GM19372 (cell line): ENCODE measurements around the gene GGACT.
"Not testable (repeated sequence)": the region's sequence is repeated elsewhere in the genome, so short reads cannot be mapped to it uniquely, and the experiment has no call there.

Experiments used
- ATAC-seq: cut with Tn5 transposase; IDR thresholded peaks from one replicate; pipeline ENCODE4 v1.9.1; 2021; ENCODE audit warnings: mild to moderate bottlenecking, low read depth, moderate library complexity; ENCODE audit not compliant: unreplicated experiment

Gene GGACT

DNA sequence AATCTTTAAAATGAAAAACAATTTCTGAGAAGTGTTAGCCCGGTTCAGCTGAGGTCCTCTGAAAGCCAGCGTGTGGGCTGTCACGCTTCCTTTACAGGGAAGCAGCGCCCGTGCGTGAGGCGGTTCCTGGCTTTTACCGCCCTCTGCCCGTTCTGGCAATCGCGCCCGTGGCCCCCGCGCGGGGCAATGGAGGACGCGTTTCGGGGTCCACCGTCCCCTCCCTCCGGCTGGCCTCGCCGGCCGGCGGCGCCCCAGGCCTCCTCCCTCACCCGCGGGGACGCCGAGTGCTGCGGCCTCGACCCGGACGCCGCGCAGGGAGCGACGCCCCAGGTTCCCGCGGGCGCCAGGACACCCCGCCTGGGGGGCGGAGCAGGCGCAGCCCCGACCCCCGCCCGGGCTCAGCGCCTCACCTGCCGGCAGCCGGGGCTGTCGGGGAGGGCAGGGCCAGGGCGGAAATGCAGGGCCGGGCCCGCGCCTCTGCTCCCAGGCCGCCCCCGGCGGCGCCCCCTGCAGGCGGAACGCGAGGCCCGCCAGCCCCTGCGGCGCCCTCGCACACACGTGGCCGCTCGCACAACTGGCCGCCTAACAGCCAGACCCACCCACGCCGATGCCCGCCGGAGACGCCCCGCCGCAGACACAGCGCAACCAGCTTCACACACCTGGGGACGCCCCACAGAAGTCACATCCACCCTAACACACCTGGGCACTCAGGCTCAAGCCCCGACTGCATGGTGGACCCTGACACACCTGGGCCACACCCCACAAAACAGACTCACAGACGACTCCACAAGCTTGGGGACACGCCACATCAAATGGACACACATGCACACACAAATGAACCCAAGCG, at the start of gene GGACT:
GGACT (minus strand) TSS at position 459 of the 847 bp plus-strand sequence. CDS start 56,198 bp downstream, outside the sequence.
- peak; percentile 98 for ATAC-seq

DNA sequence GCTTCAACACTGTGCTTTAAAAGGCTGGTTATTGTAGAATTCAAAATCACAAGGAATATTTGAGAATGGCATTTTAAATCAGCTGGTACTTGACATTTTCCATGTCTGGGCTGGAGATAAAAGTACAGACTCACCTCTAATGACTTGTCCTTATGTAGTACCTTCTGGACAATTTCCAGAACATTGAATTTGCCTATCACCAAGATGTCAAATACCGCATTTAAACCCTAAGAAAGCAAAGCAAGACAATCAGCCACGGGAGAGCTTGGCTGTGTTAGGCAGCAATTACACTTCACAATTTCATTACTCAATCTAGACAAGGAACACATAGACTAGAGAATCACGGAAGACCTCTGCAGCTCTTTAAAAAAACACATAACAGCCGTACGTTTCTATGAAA, 49.2 kb upstream of the GGACT start:
- no peak for ATAC-seq

DNA sequence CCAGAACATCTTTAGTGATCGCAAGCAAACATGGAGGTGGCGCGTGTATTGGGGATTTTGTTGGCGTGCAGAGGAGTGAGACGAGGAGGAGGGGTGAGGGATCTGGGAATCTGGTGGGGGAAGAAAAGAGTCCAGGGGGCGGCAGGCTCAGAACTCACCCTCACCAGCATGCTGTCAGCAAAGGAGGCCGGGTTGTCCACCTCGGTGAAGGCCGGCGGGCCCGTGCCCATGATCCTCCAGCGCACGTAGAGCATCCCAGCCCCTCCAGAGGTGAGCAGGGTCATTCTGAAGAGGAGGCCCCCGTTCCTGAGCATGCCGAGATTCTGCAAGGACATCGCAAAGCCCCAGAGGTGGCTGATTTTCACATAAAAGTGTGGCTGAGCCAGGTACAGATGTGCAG, 48.8 kb upstream of the GGACT start:
- no peak for ATAC-seq

DNA sequence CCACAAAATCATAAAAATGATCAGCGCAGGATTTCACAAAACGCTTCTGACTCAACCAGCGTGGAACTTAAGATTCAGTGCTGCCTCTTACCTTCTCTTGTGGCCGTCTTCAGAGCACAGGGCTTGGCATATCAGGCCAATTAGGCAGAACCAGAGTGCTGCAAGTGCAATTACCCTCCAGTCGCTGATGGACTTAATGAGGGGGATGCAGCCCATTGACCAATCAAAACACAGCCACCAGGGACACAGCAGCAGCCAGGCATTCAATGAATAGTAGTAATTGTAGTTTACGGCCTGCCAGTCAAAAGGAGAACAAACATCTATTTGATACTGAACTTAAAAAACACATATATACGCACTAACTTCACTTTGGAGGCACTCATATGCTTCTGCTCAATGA, 47.9 kb upstream of the GGACT start:
- ATAC-seq: no peak

DNA sequence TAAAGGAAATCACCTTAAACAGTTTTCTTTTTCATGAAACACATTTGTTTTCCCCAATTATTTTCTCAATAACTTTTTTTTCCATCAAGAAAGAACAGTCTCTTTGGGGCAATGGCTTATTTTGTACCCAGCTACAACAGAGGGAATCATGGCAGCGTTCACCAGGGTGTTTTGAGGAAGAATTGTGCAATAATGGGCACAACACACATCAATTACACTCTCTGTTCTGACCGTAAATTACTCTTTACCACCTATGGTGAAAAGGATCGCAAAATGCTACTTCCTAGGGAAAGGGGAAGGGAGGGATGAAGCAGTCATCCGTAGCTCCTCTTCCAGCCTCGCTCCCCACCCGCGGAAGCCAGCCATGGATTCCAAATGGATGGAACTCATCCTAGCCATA, 47.4 kb upstream of the GGACT start:
- no peak for ATAC-seq

DNA sequence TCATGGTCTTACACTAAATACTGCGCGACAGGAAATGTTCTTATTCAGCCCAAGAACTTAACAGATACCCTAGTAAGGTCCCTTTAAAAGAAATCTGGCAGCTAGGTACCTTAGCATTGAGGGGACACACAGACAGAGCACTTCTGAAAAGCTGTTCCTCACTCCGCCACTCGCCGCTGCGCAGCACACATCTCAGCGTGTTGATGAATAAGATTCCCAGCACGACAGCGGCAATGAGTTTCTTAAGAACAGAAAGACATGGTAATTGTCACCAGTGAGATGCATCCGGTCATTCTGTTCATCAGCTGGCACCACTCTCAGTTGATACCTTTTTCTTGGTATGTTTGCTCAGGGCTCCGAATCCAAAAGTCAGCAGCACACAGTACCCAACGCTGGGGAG, 46.1 kb upstream of the GGACT start:
- ATAC-seq: no peak

DNA sequence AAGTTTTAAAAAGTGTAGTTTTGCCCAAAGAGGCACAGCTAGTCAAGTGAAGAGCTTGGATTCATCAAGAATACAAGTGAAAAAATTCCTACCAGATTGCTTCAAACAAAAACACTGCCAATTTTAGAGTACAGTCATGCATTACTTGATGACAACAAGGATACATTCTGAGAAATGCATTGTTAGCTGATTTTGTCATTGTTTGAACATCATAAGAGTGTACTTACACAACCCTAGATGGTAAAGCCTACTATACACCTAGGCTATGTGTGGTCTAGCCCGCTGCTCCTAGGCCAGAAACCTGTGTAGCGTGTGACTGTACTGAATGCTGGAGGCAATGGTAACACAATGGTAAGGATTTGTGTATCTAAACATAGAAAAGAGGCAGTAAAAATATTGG, 44.9 kb upstream of the GGACT start:
- no peak for ATAC-seq

DNA sequence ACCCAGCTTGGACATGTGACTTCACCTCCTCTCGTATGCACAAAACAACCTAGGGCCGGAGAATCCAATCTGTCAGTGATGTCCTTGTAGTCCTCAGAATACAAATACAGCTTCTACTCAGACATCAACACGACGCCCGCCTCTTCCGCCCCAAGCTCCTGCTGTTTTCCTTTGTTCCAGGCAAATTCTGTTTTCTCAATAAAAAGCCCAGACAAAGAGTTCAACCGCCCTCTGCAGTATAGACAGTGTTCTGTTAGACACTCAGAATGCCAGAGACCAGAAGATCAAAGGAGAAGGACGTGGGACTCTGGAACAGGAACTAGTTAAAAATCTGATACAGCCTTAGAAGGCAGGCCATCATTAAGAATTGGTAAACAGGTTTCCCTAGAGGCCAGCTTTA, 42.0 kb upstream of the GGACT start:
- ATAC-seq: no peak

DNA sequence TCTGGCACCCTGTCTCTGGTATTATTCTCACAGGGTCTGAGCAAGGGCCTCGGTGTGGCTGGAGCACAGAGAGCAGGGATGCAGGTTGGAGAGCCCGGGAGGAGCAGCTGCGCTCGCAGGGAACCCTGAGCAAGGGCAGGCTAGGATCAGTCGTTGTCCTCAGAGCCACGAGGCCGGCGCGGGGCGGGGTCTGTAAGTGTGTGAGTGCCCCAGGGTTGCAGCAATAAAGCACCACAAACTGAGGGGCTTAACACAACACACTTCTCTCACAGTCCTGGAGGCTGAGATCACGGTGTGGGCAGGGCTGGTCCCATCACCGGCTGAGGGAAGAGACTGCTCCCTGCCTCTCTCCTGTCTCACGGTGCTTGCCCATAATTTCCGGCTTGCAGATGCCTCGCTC, 38.5 kb upstream of the GGACT start:
- no peak for ATAC-seq

DNA sequence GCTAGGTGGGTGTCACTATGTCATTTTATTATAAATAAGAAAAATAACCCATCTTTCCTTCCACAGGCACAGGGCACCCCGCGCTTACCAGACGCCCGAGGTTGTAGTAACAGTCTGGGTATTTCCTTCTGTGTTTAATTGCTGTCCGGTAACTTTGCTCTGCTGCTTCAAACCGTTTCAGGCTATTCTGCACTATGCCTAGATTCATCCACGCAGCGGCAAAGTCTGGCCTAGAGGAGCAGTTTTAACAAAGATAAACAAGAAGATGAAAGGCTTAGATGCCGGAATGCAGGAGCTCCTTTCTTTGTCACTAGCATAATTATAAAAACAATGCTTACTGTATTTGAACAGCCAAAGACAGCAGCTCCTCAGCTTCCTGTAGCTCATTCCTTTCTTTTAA, 36.9 kb upstream of the GGACT start:
- ATAC-seq: no peak

DNA sequence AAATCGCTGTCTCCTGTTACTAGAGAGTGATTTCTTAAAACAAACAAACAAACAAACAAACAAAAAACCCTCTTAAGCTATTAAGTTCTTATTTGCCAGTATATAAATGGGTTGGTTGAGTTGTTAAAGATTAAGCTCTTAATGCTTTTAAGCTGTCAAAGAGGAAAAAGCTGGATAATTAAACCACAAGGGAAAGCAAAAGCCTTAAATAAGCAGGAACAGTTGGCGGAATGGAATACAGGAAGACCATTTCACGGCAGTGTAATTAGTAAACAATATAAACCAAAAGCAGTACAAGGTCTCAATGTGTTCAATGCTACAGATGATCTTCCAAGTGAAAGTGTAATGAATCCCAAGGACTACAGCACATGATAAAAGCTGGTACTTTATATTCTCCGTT, 32.2 kb upstream of the GGACT start:
- ATAC-seq: no peak

DNA sequence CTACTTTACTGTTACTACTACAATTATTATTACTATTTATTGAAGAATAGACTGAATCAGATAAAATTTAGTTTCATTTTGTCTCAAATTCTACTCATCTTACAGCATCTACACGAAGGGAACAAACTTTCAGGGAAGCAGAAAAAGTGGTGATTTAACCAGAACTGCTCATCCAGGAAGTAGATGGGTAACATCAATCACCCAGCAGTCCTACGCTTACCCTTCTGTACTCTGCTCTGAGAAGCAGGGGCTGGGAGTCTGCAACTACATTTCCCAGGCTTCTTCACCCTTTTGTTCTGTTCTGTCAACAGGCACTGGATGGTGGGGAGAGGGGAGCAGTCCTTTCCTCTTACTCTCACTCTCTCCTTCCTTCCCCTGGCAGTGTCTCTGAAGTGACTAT, 31.4 kb upstream of the GGACT start:
- ATAC-seq: no peak

DNA sequence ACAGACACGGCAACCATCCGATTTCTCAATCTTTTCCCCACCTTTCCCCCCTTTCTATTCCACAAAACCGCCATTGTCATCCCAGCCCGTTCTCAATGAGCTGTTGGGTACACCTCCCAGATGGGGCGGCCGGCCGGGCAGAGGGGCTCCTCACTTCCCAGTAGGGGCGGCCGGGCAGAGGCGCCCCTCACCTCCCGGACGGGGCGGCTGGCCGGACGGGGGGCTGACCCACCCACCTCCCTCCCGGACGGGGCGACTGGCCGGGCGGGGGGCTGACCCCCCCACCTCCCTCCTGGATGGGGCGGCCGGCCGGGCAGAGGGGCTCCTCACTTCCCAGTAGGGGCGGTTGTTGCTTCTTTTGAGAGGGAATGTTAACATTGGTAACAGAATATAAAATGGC, 30.3 kb upstream of the GGACT start:
- ATAC-seq: not testable (repeated sequence)

DNA sequence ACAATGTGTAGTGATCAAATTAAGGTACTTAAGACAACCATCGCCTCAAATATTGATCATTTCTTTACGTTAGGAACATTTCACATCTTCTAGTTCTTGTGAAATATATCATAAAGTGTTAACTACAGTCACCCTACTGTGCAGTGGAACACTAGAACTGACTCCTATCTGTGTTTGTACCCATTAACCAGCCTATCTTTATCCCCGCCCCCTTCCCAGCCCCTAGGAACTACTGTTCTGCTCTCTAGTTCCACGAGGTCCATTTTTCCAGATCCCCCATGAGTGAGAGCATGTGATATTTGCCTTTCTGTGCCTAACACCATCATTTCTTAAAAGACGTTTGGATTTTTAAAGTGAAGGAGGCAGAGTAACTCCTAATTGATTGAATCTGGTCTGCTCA, 24.4 kb upstream of the GGACT start:
- ATAC-seq: no peak

DNA sequence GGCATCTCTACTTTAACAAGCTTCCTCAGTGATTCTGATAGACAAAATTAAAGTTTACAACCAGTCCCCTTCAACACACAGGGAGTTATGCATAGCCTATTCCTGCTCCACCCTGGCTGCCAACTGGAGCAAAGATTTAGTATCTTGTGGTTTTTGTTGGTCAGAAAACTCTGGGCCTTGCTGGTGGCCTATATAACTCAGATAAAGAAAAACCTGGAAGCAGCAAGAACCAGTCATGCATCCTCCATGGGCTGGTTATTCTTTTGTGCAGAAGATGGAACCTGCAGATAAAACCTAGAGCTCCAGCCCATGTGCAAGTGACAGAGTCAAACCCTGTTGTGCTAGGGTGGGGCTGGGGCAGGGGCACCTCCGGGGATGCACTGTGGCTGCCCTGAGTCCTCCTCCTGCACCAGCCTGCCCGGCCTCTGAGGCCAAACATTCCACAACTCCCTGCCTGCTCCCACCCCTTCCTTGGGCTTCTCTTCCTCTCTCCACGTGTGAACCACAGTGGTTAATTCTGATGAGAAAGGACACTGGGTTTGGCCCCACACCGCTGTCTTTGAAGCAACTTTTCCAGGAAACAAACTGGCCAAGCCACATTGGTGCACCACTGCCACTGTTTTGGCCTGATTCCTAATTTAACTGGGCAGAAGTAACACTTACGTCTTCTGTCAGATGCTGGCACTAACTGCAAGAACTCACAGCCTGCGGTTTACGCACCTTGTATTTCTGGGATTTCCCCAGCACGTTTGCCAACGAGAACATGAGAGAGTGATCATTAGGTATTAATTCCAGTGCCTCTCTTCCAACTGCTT, 23.3 kb upstream of the GGACT start:
- ATAC-seq: no peak

DNA sequence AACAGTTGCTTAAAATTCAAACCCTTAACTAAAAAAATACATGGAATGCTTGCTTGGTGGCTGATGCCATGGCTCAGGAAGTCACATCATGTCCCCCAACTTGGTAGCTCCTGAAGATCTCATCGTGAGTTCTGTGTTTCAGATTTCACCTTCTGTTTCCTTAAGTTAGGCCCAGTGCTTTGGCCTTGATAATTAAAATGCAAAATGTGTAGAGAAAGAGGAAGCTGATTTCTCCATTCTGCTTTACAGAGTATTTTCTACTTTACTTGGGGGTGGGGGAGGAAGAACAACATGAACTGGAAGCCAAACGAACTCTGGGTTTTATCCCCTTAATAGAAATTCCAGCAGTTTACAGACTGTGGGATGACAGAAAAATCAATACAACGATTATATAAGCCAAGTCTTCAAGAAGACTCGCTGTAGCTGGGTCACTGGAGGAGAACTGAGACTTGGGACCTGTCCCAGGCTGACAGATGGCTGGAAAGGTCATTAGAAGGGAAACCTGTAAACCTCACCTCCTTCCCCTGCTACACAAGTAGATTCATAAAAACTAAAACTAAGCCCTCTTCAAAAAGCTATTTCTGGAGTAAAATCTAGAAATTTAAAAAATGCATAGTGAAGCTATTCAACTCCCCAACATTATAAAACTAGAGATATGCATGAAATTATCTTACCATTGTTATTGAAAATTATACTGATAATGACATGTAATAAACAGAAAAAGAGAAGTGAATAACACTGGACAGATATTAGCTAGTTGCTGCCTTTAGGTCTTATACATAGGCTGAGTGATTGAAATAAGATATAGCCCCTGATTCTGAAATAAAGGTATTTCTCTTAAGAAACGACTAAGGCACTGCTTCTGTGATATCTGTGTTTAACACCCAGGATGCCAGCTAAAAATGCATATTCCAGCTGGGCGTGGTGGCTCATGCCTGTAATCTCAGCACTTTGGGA, 22.1 kb upstream of the GGACT start:
- ATAC-seq: peak; percentile 31

DNA sequence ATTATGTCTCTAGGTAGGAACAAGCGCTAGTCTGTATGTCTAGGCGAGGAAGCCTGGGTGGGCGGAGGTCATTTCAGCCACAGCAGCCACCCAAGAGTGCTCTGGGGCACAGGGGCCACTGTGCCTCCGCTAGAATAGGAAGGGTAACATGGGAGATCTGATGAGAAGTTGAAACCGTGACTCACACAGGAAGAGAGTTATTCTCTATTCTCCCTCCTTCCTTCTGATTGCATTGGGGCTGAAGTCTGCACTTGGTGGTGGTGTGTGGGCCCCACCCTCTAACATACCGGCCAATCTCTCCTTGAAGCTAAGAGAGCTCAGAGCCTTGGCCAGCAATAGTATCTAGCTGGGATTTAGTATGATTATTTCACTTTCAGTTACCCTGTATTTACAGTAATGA, 20.3 kb upstream of the GGACT start:
- peak; percentile 86 for ATAC-seq

DNA sequence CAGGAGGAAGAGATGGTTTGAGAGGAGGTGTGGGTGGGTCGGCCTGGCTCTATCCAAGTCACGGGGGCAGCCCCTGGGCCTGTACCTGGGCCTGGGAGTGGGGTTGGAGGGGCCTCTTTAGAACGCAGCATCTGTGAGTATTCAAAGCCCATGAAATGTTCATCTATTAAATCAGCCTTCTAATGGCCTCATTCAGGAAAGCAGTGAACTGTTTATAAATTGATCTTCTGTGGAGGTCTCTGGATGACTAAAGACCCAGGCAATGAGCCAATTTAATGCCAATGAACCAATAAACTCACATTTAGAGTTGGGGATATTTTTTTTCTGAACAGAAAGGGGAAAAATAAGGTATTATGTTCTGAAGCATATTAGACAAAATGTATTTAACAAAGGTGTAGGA, 19.9 kb upstream of the GGACT start:
- ATAC-seq: no peak

DNA sequence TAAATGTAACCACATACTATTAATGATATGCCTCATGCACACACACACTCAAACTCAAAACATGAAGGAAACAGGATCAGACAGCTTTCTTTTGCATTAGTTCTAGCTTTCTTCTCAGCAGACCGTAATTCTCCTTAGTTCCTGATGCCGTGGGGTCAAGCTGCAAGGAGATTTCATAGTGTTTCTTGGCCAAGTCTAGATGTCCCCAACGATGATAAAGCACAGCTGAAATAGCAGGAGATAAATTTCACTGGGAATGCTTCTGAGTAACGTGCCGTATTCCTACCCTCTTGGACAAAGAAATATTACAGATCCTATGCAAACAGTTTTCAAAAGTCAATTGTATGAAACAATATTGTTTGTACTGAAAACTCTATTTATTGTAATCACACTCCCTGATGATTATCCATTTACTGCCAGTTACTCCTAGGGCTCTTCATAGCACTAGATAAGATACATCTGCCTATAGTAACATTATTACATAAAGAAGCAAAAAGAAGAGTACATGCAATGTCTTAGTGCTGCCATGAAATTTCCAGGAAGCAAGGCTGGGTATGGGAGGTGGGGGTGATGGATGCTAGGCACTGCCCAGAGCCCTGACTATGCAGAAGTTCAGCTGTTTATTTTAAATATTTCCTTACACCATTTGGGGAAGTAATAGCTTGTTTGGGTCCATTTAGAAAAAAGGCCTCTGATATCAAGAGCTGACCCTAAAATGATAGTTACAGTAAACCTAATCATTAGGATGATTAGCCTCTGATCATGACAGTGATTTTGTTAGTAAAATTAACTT, 16.5 kb upstream of the GGACT start:
- no peak for ATAC-seq
